Measurements from ENCODE around the gene RAB37. TPM values are rescaled to one million over a fixed set of nuclear protein-coding genes. Genes with fewer than 3 reads are reported as not detected.

The RAB37 gene
- total and polyA plus RNA-seq, 2 of the 13 experiments (the other 11 are each of a cell fraction or from before 2014, with no cell fraction given): 0.91 to 3.7 TPM

- TF ChIP-seq, protein P1, sequence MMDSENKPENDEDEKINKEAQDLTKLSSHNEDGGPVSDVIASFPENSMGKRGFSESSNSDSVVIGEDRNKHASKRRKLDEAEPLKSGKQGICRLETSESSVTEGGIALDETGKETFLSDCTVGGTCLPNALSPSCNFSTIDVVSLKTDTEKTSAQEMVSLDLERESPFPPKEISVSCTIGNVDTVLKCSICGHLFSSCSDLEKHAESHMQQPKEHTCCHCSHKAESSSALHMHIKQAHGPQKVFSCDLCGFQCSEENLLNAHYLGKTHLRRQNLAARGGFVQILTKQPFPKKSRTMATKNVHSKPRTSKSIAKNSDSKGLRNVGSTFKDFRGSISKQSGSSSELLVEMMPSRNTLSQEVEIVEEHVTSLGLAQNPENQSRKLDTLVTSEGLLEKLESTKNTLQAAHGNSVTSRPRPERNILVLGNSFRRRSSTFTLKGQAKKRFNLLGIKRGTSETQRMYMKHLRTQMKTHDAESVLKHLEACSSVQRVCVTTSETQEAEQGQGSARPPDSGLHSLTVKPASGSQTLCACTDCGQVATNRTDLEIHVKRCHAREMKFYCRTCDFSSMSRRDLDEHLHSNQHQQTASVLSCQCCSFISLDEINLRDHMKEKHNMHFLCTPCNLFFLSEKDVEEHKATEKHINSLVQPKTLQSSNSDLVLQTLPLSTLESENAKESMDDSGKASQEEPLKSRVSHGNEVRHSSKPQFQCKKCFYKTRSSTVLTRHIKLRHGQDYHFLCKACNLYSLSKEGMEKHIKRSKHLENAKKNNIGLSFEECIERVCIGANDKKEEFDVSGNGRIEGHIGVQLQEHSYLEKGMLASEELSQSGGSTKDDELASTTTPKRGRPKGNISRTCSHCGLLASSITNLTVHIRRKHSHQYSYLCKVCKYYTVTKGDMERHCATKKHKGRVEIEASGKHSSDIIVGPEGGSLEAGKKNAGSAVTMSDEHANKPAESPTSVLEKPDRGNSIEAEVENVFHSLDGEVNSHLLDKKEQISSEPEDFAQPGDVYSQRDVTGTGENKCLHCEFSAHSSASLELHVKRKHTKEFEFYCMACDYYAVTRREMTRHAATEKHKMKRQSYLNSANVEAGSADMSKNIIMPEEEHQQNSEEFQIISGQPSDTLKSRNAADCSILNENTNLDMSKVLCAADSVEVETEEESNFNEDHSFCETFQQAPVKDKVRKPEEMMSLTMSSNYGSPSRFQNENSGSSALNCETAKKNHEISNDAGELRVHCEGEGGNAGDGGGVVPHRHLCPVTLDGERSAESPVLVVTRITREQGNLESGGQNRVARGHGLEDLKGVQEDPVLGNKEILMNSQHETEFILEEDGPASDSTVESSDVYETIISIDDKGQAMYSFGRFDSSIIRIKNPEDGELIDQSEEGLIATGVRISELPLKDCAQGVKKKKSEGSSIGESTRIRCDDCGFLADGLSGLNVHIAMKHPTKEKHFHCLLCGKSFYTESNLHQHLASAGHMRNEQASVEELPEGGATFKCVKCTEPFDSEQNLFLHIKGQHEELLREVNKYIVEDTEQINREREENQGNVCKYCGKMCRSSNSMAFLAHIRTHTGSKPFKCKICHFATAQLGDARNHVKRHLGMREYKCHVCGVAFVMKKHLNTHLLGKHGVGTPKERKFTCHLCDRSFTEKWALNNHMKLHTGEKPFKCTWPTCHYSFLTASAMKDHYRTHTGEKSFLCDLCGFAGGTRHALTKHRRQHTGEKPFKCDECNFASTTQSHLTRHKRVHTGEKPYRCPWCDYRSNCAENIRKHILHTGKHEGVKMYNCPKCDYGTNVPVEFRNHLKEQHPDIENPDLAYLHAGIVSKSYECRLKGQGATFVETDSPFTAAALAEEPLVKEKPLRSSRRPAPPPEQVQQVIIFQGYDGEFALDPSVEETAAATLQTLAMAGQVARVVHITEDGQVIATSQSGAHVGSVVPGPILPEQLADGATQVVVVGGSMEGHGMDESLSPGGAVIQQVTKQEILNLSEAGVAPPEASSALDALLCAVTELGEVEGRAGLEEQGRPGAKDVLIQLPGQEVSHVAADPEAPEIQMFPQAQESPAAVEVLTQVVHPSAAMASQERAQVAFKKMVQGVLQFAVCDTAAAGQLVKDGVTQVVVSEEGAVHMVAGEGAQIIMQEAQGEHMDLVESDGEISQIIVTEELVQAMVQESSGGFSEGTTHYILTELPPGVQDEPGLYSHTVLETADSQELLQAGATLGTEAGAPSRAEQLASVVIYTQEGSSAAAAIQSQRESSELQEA (CRISPR knock-in tag; IDR thresholded peaks at IDR 0.05; ENCODE audit: not compliant biosample characterization): no peak
- TF ChIP-seq, protein P2, sequence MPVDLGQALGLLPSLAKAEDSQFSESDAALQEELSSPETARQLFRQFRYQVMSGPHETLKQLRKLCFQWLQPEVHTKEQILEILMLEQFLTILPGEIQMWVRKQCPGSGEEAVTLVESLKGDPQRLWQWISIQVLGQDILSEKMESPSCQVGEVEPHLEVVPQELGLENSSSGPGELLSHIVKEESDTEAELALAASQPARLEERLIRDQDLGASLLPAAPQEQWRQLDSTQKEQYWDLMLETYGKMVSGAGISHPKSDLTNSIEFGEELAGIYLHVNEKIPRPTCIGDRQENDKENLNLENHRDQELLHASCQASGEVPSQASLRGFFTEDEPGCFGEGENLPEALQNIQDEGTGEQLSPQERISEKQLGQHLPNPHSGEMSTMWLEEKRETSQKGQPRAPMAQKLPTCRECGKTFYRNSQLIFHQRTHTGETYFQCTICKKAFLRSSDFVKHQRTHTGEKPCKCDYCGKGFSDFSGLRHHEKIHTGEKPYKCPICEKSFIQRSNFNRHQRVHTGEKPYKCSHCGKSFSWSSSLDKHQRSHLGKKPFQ (CRISPR knock-in tag; IDR thresholded peaks at IDR 0.05; ENCODE audit: insufficient replicate concordance): no peak
- TF ChIP-seq ZNF136 (CRISPR knock-in tag; IDR thresholded peaks at IDR 0.05; ENCODE audit: low read depth): no peak
Measured at GRCh38 chr17:74698069-74698468, 39.0 kb upstream of the RAB37 start (continued).

Measured in HepG2 (cell line).